Right forelimb (tissue), 1 donor: ENCODE measurements around the gene STIM2.

Experiments used
- DNase-seq: peaks from one replicate; pipeline ENCODE4 v3.0.0-alpha.2; 2018

Gene STIM2

DNA sequence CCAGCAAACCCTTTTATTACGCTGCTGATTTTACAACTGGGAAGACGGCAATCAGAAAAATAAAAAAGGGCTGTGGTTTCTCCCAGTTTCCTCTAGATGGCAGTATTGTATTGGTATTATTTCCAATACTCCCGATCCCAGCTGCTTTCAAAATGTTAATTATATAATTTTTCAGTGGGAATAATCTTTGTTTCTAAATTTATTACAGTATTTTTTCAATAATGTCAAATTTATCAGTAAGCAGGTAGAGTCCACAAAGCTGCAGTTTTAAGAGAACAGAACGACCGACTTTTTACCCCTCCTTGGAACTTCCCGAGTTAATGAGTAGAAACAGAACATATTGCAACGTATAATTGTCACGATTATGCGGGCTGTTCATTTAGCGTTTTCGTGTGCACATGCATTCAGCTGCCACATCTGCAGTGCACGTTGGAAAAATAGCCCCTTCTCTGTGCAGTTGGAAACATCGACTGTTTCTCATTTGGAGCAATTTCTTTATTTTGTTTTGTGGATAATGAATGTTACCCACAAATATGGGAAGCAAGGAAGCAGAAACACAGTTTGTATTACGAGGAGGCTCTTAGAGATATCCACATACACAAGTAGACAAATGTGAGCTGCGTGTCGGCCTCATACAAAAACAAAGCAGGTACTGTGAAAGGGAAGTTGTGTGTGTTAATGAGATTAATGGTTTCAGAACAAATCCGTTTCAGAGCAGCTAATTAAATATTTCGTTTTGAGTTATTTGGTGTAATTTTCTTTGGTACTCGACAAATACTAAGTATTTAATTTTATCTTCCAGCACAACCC lies 188.0 kb downstream of the STIM2 start:
- no peak for DNase-seq

DNA sequence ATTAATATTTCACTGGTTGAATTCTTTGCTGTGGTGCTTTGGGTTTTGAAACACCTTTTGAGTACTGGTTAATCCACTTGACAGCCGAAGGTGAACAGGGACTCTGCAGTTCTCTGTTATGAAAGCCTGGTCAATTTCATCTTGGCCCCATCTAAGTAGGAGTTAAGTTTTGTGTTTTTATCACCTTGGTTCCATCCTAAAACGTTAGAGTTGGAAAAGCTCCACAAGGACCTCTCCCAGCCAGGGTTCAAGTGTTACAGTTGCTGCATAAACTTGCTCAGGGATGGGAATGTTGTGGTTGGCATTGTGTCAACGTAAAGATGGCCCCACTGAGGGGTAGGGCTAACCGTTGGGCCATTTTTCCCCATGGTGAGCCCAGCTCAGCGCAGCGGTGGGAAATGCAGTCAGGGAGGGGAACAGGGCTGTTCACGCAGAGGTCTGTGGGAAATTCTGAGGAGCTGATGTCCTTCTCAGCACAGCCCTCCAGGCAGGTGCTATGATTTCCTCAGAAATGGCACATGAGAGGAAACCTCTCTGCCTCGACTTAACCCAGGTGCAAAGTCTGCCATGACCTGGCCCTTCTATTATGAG lies 188.7 kb downstream of the STIM2 start:
- DNase-seq, result no peak

DNA sequence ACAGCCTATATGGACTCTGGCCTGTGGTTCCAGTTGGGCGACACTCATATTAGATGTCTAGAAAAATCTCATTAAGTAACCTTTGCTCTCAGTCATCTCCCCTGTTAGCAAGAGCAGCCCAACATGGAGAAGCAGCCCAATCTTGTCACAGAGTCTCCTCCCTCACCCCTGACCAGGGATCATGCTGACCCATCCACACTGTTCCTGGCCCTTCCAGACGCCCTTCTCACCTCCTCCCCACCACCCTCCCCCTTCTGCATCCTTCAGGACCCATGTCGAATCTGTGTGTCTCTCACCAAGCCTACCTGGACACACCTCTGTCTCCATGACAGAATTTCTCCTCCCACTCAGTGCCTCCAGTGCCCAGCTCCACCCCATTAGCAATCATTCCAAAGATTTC lies 190.1 kb downstream of the STIM2 start:
- DNase-seq, result no peak

DNA sequence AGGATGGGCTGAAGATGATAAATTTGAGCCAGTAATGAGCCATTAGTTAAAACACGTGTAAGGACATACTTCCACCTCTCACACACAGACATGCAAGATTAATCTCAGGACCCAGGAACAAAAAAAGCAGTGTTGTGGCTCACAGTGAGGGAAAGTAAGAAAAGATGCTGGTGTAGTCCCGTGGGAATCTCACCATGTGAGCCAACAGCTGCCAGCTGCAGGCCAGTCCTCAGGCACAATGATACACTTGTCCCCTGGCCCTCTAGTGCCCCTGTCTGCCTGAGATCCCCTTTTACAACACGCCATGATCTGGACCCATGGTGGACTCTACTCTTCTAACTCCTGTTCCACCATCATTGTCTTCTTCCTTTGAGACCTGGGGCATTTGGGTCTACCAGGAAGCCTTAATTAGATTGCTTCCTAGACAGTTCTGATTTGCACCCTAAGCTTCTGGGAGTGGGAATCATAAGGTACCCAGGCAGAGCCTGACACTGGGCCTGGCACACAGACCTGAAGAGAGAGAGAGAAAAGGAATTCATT lies 194.7 kb downstream of the STIM2 start:
- DNase-seq, result no peak

DNA sequence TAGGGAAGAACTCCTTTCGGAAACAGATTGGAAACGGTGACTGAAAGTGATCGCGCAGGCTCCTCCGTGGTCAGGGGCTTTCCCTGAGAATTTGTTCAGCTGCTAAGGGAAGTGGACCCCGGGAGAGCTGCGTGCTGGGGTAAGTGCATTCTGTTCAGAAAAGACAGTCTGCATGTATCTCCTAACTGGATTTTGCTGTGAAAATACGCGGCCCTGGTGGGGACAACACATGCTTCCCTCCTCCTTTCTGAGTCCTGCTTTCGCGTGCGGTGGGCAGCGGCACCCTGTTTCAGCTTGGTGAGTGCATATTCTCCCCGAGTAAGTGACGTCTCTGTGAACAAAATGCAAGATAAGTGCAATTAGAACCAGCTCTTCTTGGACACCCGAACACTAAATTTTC lies 195.6 kb downstream of the STIM2 start:
- no peak for DNase-seq

DNA sequence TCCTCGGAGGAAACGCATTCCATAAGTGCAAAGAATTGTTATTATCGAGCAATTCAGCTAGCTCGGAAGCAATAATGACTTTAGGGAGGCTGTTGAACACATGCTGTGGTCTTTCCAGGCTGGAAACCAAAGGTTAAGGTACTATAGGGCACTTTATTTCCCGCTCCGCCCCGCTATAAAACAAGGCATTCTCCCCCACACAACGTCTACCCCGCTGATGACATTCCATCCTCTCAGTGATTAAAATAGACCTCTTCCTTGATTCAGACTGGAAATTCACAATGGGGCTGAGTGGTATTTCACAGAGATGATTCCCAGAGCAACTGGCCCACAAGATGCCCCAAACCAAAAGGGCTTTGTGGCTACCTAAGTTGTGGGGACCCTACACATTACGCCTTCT lies 196.4 kb downstream of the STIM2 start:
- no peak for DNase-seq

DNA sequence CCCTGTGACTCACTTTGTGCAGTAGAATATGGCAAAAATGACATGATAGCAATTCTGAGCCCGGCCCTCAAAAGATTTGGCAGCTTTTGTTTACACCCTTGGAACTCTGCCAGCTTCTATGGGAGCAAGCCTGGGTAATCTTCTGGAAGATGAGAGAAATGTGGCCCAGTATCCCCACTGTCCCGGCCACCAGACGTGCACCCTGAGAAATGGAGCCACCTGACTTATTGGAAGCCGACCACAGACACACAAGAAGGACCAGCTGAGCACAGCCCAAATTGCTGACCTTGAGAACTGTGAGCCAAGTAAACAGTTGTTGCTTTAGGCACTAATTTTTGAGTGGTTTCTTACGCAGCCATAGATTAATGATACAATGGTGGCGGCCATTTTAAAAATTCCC lies 197.0 kb downstream of the STIM2 start:
- no peak for DNase-seq

DNA sequence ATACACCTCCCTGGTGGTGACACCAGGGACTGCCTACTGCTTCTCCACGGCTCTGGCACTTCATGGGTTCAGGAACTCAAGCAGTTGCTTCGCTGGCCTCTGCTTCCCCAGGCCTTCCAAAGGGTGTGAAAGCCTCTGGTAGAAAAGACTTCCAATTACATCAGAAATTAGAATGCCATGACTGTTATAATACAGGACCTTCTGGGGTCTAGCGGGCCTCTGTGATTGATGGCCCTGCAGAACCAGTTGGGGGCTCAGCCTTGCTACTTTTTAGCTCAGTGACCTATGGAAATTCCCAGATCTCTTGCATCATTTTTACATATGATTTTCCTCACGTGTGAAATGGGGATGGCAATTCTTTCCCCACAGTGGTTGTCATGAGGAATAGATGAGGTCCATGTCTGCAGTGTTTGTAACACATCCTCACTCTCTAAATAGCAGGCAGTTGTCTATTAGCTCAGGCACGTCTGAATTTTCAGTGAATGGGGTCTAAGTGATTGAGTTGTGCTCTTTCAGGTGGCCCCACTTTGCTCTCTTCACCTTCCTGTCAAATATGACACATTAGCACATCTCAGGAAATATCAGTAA lies 198.3 kb downstream of the STIM2 start:
- DNase-seq, result no peak

DNA sequence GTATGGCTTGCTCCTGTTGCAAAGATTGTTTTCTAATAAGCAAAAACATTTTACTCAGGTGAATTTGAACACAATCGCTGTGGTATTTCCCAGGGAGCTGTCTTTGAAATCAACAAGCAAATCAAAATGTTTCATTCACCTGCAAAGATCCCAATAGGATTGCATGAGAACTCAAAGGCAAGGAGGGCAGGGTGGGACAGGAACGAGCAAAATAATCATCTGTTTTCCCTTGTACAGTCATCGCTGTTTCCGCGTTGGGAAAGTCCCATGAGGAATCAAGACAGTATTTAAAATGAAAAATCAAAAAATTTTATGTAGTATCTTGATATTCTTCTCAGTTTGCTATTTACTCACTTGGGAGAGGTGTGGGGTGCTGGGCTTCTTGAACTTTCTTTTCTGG lies 198.8 kb downstream of the STIM2 start:
- no peak for DNase-seq

DNA sequence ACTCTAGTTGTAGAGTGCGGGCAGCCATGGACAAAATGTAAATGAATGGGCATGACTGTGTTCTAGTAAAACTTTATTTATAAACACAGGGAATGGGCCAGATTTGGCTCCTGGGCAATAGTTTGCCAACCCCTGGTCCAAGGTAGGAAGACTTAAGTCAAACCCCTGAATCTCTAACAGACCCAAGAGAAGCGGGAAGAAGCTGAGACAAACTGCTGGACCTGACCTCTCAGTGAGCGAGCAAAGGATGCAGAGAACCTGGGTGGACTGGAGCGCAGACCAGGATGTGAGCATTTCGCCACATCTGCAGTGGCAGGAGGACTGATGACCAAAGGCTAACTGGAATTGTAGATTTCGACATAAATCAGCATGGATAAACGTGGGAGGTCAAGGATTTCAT lies 201.6 kb downstream of the STIM2 start:
- DNase-seq, result no peak

DNA sequence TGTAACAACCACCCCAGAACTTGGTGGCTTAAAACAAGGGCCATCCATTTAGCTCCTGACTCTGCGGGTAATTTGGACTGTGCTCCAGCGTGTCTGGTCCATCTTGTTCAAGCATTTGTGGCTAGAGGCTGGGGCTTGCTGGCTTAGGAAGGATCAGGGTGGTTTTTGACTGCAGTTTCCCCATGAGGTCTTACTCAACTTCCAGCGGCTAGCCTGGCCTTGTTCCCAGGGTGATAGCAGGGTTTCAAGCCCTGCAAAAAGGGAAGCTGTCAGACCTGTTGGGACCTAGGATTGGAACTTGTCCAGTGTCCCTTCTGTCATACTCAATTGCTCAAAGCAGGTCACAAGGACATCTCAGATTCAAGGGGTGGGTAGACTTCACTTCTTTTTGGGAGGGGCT lies 205.9 kb downstream of the STIM2 start:
- DNase-seq, result no peak

DNA sequence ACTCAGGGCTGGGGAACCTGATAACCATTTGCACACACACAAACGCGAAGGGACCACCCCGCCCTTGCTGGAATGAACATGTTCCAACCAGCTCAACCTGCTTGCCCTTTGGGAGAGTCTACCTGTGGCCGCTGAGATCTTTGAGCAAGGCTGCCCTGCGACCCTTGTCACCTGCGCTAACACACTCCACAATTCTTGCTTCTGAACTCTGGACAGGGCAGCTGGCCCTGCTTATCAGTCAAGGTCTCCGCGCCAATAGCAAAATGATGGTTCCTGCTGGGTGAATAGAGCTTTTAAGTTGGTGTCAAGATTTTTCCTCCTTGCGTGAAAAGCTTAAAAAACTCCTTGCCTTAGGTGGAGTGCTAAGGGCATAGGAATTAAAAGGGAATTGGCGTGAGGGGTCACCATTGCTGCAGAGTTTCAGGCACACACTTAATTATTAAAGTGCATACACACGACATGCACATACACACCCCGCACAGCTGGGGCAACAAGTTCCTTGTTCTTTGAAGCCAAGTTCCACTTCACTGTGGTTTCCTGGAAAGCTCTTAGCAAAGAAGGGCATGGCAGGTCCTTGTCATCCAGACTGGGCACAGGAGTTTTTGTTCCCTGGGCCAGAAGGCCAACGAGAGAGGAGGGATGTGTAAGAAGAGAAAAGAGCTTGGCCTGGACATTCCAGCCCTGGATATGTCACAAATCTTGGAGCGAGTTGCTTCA lies 207.7 kb downstream of the STIM2 start:
- peak; percentile 13 for DNase-seq
